ENCODE measurements around the gene WWC2.

Gene WWC2

DNA sequence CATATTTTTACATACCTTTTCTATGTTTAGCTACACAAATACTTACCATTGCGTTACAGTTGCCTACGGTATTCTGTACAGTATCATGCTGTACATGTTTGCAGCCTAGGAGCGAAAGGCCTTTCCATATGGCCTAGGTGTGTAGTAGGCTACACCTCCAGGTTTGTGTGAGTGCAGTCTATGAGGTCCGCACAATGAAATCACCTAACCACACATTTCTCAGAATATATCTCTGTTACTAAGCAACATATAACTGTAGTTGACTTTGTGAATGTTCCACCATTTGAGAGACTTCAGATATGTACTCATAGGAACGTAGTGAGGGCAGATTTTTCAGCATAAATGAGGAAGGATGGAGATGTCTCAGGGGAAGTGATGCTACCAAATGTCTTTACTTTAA, 62.6 kb downstream of the WWC2 start:
- TF ChIP-seq TAF1 (IDR thresholded peaks at IDR 0.05; ENCODE audit: low read depth): no peak
- TF ChIP-seq ZBTB7A (IDR thresholded peaks at IDR 0.05; ENCODE audit: low read depth): no peak
- no peak for TF ChIP-seq TEAD4 (IDR thresholded peaks at IDR 0.05)
- TF ChIP-seq RAD21 (IDR thresholded peaks at IDR 0.05; ENCODE audit: low read depth): no peak
- TF ChIP-seq, protein P1, sequence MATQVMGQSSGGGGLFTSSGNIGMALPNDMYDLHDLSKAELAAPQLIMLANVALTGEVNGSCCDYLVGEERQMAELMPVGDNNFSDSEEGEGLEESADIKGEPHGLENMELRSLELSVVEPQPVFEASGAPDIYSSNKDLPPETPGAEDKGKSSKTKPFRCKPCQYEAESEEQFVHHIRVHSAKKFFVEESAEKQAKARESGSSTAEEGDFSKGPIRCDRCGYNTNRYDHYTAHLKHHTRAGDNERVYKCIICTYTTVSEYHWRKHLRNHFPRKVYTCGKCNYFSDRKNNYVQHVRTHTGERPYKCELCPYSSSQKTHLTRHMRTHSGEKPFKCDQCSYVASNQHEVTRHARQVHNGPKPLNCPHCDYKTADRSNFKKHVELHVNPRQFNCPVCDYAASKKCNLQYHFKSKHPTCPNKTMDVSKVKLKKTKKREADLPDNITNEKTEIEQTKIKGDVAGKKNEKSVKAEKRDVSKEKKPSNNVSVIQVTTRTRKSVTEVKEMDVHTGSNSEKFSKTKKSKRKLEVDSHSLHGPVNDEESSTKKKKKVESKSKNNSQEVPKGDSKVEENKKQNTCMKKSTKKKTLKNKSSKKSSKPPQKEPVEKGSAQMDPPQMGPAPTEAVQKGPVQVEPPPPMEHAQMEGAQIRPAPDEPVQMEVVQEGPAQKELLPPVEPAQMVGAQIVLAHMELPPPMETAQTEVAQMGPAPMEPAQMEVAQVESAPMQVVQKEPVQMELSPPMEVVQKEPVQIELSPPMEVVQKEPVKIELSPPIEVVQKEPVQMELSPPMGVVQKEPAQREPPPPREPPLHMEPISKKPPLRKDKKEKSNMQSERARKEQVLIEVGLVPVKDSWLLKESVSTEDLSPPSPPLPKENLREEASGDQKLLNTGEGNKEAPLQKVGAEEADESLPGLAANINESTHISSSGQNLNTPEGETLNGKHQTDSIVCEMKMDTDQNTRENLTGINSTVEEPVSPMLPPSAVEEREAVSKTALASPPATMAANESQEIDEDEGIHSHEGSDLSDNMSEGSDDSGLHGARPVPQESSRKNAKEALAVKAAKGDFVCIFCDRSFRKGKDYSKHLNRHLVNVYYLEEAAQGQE (IDR thresholded peaks at IDR 0.05; ENCODE audit: low read depth): no peak
- TF ChIP-seq EGR1 (IDR thresholded peaks at IDR 0.05): no peak
- TF ChIP-seq EP300 (IDR thresholded peaks at IDR 0.05; ENCODE audit: borderline replicate concordance): no peak
- no peak for TF ChIP-seq TCF12 (IDR thresholded peaks at IDR 0.05; ENCODE audit: low read depth)
- TF ChIP-seq, protein P2, sequence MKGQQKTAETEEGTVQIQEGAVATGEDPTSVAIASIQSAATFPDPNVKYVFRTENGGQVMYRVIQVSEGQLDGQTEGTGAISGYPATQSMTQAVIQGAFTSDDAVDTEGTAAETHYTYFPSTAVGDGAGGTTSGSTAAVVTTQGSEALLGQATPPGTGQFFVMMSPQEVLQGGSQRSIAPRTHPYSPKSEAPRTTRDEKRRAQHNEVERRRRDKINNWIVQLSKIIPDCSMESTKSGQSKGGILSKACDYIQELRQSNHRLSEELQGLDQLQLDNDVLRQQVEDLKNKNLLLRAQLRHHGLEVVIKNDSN (IDR thresholded peaks at IDR 0.05): no peak
- TF ChIP-seq YY1 (IDR thresholded peaks at IDR 0.05; ENCODE audit: low read depth): no peak
- no peak for TF ChIP-seq FOXM1 (IDR thresholded peaks at IDR 0.05; ENCODE audit: borderline replicate concordance, low read depth)
- no peak for TF ChIP-seq CREB1 (IDR thresholded peaks at IDR 0.05; ENCODE audit: low read depth)
- TF ChIP-seq, protein P3, sequence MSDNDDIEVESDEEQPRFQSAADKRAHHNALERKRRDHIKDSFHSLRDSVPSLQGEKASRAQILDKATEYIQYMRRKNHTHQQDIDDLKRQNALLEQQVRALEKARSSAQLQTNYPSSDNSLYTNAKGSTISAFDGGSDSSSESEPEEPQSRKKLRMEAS (IDR thresholded peaks at IDR 0.05): no peak
- TF ChIP-seq NFIC (IDR thresholded peaks at IDR 0.05): no peak
- TF ChIP-seq CEBPB (IDR thresholded peaks at IDR 0.05): no peak

DNA sequence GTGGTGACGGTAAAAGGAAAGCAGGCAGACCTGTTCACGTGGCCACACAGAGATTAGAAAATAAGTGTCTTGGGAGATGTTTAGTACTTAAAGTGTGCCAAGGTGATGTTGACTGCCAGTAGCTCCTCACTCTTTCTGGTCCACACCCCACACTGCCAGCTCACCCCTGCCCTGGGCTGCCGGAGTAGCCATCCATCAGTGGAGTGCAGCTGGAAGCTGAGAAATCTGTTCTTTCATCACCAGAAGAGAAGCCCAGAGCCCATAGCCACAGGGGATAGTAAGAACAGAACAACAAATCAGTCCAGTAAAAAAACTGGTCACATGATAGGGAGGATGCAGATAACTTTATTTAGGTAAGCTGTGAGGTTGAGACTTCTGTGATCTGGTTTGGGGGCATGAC, 64.1 kb downstream of the WWC2 start:
- TF ChIP-seq ZBTB7A (IDR thresholded peaks at IDR 0.05; ENCODE audit: low read depth) (no peak), EP300 (IDR thresholded peaks at IDR 0.05; ENCODE audit: borderline replicate concordance) (no peak)
- TF ChIP-seq, protein P2 (IDR thresholded peaks at IDR 0.05): peak; percentile 24; the same call in 1 of the 2 replicates

DNA sequence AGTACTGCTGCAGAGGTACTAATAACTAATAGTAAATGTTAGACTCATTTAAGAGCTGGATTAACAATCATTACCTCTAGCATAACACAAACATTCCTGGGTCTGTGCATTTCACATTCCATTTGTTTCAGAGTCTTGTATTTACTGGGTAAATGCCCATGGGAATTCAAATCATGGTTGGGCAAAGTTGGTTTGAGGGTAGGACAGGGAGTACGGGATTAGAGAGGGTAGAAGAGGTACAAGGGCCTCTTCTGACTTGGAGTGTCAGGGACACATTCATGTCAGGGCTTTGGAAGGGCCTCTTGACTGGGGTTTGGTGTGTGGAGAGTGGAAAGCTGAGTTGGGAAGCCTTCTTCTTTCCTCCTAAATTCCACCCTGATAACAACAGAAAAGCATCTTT, 65.9 kb downstream of the WWC2 start:
- TF ChIP-seq, protein P1 (IDR thresholded peaks at IDR 0.05; ENCODE audit: low read depth): no peak
- no peak for TF ChIP-seq RAD21 (IDR thresholded peaks at IDR 0.05; ENCODE audit: low read depth)
- no peak for TF ChIP-seq NFIC (IDR thresholded peaks at IDR 0.05)

DNA sequence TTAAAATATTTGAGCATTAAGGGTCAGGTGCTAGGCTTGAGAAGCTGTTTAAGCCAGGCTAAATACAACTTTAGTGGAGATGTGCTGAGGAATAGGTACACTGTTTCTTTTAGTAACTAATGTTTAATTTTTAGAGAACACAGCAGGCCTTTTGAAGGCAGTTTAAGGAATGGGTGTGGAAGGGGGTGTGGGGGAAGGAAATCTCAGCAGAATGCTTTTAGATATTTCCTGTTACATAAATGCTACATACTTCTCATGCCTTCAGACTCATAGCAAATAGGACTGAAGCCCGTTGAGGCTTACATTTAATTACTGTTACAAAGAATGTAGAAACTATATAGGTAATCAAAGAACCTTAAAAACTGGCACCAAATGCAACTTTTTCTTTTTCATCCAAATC, 66.3 kb downstream of the WWC2 start:
- TF ChIP-seq YY1 (IDR thresholded peaks at IDR 0.05; ENCODE audit: low read depth) (no peak), CEBPB (IDR thresholded peaks at IDR 0.05) (no peak), TAF1 (IDR thresholded peaks at IDR 0.05; ENCODE audit: low read depth) (no peak), EP300 (IDR thresholded peaks at IDR 0.05; ENCODE audit: borderline replicate concordance) (peak; percentile 20; the same call in 1 of the 2 replicates), RAD21 (IDR thresholded peaks at IDR 0.05; ENCODE audit: low read depth) (no peak)
- TF ChIP-seq, protein P1 (IDR thresholded peaks at IDR 0.05; ENCODE audit: low read depth): no peak

DNA sequence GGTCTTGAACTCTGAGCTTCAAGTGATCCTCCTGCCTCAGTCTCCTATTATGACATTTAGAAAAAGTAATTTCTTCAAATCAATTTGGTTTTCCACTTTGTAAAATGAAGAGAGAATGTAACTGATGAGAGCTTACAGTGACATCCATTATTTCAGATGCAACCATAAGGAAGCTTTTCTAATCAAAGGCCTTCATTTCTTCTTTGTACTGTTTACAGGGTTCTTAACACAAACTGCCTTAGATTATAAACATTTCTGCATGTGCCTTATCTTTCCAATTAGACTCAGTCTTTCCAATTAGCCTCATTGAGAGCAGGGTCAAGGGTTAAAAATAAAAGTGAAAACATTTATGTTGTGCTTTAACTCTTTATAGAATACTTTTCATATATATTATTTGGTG, 71.8 kb downstream of the WWC2 start:
- no peak for TF ChIP-seq RAD21 (IDR thresholded peaks at IDR 0.05; ENCODE audit: low read depth)
- TF ChIP-seq CREB1 (IDR thresholded peaks at IDR 0.05; ENCODE audit: low read depth): no peak
- no peak for TF ChIP-seq TAF1 (IDR thresholded peaks at IDR 0.05; ENCODE audit: low read depth)
- no peak for TF ChIP-seq TCF12 (IDR thresholded peaks at IDR 0.05; ENCODE audit: low read depth)
- TF ChIP-seq EGR1 (IDR thresholded peaks at IDR 0.05): no peak
- TF ChIP-seq, protein P3 (IDR thresholded peaks at IDR 0.05): no peak
- TF ChIP-seq EP300 (IDR thresholded peaks at IDR 0.05; ENCODE audit: borderline replicate concordance): no peak
- TF ChIP-seq YY1 (IDR thresholded peaks at IDR 0.05; ENCODE audit: low read depth): no peak
- no peak for TF ChIP-seq NFIC (IDR thresholded peaks at IDR 0.05)

Measured in Ishikawa (cell line).